ENCODE measurements around the gene SLC41A1. TPM values are rescaled to one million over a fixed set of nuclear protein-coding genes. Genes with fewer than 3 reads are reported as not detected.

SLC41A1 gene
- total RNA-seq, 1 donor from 2014 or later = 27.6 TPM

DNA sequence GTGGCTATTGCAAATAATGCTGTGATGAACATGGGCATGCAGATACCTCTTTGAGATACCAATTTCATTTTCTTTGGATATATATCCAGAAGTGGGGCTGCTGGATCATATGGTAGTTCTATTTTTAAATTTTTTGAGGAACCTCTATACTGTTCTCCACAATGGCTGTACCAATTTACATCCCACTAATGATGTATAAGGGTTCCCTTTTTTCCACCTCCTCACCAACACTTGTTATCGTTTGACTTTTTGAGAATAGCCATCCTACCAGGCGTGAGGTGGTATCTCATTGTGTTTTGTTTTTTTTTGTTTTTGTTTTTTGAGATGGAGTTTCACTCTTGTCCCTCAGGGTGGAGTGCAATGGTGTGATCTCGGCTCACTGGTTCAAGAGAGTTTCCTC, 56.4 kb downstream of the SLC41A1 start:
- DNase-seq (ENCODE audit: low spot score) = no peak

DNA sequence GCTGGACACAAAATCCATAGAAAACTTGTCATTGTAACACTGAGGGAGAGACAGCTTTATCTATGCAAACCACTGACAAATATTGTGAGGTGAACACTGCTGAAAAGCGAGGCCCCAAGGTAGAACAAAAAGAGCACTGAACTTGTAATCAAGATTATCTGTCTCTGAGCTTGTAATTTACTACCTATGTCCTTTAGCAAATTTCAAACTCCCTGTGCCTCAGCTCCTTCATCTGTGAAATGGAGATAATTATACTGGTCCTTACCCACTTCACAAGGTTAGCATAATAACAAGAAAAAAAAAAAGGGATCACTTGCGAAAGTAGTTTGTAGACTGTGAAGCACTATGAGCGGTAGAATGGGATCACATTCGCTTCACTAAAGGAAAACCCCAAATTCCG, 58.1 kb downstream of the SLC41A1 start:
- DNase-seq (ENCODE audit: low spot score) = no peak

DNA sequence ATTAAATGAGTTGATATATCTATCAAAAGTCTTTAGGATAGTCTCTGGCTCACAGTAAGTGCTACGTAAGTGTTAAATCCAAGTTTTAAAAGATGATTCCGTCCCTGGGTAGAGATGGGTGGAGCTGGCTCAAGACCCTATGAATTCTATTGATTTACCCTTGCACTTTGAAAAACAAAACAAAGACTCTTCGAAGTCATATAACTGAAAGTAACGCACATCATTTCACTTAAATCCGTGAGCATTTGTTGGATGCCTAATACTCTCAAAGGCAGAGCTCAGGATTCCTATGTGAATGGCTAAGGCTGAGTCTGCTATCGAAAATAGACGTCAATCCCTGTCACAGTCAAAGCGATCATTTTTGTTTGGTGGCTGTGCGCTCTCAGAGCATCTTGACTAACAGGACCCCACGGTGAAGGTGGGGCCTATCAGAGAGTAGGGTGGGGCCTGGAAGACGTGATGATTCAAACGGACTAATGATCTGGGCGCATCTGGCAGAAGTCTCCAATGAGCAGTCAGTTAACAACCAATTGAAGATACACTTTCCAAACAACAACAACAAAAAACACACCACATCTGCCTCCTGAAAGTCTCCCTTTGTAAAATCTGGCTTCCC, 61.9 kb downstream of the SLC41A1 start:
- no peak for DNase-seq (ENCODE audit: low spot score)

DNA sequence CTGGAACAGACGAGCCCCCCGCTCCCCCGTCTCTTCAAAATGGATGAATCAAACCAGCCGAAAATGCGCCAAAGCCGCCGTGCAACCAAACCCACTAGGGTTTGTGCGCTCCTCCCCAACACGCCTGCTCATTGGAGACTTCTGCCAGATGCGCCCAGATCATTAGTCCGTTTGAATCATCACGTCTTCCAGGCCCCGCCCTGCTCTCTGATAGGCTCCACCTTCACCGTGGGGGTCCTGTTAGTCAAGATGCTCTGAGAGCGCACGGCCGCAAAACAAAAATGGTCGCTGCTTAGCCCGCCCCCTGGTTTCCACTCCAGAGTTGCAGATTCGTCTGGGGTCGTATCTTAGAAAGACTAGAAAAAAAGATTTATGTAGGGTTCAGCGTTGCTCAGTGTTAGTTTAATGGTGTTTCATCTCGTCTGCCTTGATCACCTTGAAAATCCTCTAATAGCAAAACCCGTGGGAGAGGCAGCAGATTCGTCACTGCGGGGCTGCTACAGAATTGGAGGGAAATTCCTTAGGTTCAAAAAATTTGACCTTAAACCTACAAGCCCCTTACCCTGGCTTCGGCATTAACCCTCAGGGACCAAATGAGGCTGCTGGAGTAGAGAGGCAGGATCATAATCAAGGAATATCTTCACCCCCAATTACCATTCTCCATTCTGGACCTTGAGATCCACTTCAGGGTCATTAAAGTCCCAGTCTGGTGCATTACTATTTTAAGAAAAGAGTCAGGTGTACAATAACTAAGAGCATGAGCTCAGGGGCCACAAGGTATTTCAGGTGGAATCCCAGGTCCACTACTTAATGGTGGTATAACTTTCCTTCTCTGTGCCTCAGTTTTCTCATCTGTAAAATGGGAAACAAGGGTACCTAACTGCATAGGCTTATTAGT, 62.6 kb downstream of the SLC41A1 start, which contains the start of gene NUCKS1:
TSS of gene NUCKS1 (minus strand) at position 45 of the 898 bp plus-strand sequence. CDS start 209 bp downstream, outside the sequence.
- peak; percentile 97 for DNase-seq (ENCODE audit: low spot score)

DNA sequence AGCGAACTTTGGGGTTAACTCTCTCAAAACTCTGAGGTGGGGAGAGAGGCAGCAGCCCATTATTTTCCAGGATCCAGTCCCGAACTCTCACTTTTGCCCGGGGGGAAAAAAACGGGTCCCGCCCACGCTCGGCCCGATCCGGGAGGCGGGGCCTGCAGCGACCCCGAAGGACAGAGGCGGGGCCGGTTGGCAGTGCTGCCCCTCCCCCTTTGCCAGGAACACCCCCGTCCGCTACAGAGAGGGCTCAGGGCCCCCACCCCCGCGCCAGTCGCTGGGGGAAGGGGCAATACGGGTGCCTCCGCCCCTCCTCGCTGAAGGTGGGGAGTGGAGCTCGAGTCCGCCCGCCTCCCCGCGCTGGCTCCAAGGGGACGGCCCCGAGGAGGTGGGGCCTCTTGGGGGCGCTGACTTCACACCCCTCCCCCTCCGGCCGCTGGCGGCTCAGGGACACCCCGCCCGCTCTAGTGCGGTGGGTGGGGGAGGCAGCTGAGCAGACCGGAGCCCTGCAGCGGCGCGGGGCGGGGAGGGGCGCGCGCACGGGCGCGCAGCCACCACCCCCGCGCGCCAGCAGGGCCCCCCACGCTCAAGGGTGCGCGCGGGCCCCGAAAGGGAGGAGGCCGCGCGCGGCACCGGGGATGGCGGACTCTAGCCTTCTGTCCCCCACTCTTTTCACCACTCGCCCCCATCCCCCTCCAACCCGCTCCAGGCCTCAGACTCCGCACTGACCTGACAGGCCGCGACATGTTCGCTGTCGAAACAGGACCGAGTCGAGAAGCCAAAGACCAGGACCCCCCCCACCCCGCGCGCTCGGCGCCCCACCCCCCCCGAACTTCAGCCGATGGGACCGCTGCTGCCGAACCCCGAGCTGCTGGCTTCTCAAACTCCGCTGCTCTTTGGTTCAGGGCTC, 63.5 kb downstream of the SLC41A1 start:
- DNase-seq (ENCODE audit: low spot score) = peak; percentile 96

DNA sequence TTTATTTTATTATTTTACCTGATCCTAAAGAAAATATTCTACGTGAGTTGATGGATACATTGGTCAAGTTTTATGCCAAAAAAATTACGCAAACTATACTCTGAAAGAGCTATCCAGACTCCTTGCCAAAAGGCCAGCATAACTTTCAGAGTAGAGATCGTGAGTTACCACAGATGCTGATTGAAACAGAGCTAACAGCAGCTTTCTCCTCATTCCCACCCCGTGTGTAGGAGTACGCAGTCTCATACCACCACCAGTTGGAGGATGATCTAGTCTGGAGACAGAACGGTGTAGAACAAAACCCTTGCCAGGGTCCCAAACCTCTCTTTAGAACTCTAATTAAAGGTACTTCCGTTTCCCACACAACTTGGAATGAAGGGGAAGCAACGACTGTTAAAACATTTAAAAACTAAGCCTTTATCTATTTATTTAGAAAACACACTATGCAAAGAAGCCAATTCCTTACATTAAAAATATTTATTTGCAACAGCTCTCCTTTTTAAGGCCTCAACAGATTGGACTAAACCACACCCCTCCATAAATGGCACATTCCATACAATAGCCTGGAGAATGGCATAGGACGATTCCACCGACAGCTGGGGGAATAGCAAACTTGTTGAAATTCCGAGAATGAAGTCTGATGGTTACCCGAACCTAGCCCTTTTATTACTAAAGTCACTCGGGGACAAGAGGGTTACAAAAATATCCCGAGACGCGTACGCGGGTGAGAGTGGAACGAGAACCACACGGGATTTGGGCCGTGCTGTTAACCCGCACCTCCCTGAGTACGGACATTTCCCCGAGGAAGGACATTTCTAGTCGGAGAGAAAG, 64.4 kb downstream of the SLC41A1 start:
- no peak for DNase-seq (ENCODE audit: low spot score)

DNA sequence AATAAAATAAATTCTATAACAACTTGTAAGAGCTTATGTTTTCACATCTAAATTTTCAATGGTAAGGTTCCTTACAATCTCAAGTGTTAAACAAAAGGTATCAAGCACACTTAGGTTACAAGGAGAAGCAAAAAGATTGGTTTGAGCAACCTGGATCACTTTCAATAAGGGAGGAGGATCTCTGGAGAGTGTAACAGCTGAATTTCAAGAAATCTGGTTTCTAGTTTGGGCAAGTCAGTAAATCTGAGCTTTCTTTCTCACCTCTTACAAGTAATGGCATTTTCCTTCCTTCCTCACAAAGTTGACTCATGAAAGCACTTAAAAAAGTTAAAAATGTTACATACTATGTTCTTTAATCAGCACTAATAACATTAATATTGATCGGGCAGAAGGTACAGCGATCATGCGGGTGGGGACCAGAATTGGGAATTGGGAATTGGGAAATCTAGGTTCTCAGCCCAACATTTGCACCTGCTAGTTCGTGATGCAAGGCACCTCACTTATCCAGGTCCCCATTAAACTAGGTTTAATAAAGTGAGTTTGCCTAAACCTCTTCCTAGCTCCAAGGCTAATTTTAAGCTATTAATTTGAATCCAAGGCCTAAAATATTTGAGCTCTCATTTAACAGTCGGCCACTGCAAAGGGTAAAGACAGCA, 66.1 kb downstream of the SLC41A1 start:
- DNase-seq (ENCODE audit: low spot score) = no peak

DNA sequence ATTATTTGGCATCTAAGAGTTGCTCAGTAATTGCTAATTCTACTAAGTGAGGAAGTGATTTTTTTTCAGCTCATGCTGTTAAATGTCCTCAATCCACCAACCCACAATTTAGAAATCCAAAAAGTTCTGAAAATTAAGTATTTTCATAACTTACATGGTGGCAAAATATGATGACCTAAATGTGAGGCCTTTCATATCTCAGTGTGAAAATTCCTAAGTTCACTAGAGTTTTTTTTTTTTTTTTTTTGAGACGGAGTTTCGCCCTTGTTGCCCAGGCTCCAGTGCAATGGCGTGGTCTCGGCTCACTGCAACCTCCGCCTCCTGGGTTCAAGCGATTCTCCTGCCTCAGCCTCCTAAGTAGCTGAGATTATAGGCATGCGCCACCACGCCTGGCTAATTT, 68.6 kb downstream of the SLC41A1 start:
- DNase-seq (ENCODE audit: low spot score) = no peak

DNA sequence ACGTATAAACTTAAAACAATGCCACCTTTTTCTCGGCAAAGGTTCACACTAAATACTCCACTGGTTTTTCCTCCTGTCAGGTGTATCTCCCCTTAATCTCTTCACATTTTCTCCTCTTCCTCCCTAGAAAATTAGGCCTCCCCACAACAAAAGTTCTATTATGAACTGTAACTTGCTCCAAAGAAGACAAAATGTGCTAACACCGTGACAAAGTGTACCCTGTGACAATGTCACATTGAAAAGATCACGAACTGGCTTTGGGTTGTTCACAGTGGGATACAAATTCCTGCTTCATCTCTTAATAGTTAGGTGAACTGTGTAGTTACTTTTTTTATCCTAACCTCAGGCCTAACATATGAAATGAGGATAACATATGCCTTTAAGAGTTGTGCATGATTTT, 69.0 kb downstream of the SLC41A1 start:
- no peak for DNase-seq (ENCODE audit: low spot score)

DNA sequence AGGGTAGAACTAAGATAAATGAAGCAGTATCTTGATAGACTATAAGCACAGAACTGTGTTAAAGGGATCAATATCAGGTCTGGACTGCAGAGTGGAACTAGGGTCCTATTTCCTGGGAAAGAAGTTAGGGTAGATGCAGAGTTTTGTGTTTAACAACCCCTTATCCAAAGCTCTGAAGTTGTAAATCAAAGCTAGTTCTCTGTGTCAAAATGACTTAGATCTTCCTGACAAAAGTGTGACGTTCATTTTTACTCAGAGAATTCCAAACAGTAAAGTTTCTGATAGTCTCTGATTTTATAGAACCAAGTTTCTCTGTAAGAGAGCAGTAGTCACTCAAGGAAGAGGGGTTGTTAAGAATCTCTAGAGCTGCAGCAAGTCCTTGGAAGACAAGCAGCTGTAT, 71.3 kb downstream of the SLC41A1 start:
- no peak for DNase-seq (ENCODE audit: low spot score)

DNA sequence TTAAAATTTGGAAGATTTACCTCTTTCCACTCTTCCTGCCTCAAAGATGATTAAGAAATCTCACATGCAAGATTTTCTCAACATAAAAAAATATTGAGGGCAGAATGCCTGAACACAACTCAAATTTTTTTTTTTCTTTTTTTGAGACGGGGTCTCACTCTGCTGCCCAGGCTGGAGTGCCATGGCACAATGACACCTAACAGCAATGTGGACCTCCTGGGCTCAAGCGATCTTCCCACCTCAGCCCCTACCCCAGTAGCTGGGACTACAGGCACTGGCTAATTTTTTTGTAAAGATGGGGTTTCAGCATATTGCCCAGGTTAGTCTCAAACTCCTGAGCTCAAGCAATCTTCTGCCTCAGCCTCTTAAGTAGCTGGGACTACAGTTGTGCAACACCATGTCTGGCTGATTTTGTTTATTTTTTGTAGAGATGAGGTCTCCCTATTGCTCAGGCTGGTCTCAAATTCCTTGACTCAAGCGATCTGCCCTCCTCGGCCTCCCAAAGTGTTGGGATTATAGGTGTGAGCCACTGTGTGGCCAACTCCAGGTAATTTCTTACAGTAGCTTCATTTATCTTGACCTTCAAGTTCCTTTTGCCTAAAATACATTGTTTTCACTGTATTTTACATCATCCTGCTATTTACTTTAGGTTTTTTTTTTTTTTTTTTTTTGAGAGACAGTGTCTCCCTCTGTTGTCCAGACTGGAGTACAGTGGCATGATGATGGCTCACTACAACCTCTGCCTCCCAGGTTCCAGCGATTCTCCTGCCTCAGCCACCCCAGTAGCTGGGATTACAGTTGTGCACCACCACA, 73.4 kb downstream of the SLC41A1 start:
- no peak for DNase-seq (ENCODE audit: low spot score)

Other genes starting within 250 kb of the SLC41A1 start
- gene ELK4, start 181.2 kb downstream of the SLC41A1 start, total RNA-seq = 70.2 TPM
- gene SLC45A3, start 132.7 kb downstream of the SLC41A1 start, total RNA-seq = 2.0 TPM
- gene NUCKS1, start 63.0 kb downstream of the SLC41A1 start, total RNA-seq = 102 TPM
- gene RAB29, start 37.7 kb downstream of the SLC41A1 start, total RNA-seq = 37.3 TPM
- gene PM20D1, start 36.9 kb upstream of the SLC41A1 start, total RNA-seq = 0.29 TPM
- gene SLC26A9, start 130.3 kb upstream of the SLC41A1 start, total RNA-seq = not detected
- 6.0 TPM for gene RAB7B, start 190.2 kb upstream of the SLC41A1 start, total RNA-seq
- 0.35 TPM for gene CTSE, start 210.7 kb upstream of the SLC41A1 start, total RNA-seq
- gene RHEX, start 240.0 kb upstream of the SLC41A1 start, total RNA-seq = 2.2 TPM

All from mesenteric fat pad (tissue), 1 donor.